Choroid plexus epithelial cell (primary cell): ENCODE data around the gene CCL11.

Experiments used
- DNase-seq: peaks from one replicate; pipeline ENCODE4 v3.0.0-alpha.2; 2010; ENCODE audit warnings: low read depth
- H3K4me3 ChIP-seq: 2 replicates; pipeline ENCODE4 v1.5.1; 2011; ENCODE audit warnings: low read depth, mild to moderate bottlenecking, control low read depth, low read length, moderate library complexity
- TF ChIP-seq, protein P1 (sequence below): conservative IDR thresholded peaks from 2 replicates; pipeline ENCODE4 v1.5.1; 2011; ENCODE audit warnings: low read depth, mild to moderate bottlenecking, control low read depth, inconsistent platforms, low read length, moderate library complexity

The CCL11 gene

DNA sequence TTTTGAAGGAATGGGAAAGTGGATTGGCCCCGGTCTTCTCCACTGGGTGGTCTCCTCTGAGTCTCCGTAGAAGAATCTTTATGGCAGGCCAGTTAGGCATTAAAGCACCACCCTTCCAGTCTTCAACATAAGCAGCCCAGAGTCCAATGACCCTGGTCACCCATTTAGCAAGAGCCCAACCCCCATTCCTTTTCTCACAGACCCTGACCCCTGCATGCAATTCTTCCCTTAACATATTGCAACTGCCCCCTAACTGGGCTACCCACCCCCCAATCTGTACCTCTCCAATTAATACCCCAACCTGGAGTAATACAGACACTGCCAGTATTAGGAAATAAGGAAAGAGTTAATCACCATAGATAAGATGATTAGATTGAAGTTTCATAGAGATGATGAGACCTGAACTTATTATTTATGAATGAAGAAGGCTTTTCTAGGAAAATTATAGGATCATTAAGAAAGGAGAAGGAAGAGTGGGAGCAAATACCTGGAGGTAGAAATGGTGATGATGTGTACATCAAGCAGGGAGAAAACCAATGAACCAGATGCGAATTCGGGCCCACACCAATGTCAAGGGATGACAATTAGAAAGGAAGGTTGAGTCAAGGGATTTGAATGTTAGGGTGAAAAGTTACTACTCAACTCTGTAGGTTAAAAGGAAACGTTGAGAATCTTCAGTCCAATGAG is 28.1 kb upstream of the CCL11 start:
- DNase-seq, result no peak
- no peak overlapping the region for H3K4me3 ChIP-seq
- TF ChIP-seq, protein P1, sequence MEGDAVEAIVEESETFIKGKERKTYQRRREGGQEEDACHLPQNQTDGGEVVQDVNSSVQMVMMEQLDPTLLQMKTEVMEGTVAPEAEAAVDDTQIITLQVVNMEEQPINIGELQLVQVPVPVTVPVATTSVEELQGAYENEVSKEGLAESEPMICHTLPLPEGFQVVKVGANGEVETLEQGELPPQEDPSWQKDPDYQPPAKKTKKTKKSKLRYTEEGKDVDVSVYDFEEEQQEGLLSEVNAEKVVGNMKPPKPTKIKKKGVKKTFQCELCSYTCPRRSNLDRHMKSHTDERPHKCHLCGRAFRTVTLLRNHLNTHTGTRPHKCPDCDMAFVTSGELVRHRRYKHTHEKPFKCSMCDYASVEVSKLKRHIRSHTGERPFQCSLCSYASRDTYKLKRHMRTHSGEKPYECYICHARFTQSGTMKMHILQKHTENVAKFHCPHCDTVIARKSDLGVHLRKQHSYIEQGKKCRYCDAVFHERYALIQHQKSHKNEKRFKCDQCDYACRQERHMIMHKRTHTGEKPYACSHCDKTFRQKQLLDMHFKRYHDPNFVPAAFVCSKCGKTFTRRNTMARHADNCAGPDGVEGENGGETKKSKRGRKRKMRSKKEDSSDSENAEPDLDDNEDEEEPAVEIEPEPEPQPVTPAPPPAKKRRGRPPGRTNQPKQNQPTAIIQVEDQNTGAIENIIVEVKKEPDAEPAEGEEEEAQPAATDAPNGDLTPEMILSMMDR, result no peak

- TF ChIP-seq, protein P1, result no peak
- H3K4me3 ChIP-seq, result no peak overlapping the region
- no peak for DNase-seq
Observed at GRCh38 chr17:34257986-34258326, 27.6 kb upstream of the CCL11 start.

- no peak overlapping the region for H3K4me3 ChIP-seq
- DNase-seq, result no peak
- TF ChIP-seq, protein P1, result no peak
Observed at GRCh38 chr17:34259146-34259545, 26.4 kb upstream of the CCL11 start.

- no peak for DNase-seq
- TF ChIP-seq, protein P1, result no peak
- no peak overlapping the region for H3K4me3 ChIP-seq
Observed at GRCh38 chr17:34260861-34261260, 24.7 kb upstream of the CCL11 start.

GRCh38 chr17:34261568-34262337 is 23.8 kb upstream of the CCL11 start:
- no peak for DNase-seq
- TF ChIP-seq, protein P1, result no peak
- no peak overlapping the region for H3K4me3 ChIP-seq

DNA sequence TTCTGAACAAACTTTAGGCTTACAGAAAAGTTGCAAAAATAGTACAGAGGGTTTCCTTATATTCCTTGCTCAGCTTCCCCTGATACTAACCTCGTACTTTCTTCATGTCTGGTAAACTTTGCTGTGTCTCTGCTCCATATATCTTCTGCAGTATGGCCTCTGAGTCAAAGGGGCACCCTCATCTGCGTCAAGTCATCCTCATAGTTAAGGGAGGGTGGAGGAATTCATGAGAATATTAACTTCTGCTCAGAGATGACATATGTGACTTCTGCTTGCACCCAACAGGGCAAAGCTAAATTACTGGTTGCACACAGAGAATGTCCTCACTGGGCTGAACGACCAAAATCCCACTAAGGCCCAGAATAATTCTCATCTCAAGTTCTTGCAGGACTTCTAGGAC is 19.8 kb upstream of the CCL11 start:
- no peak for DNase-seq
- TF ChIP-seq, protein P1, result no peak
- H3K4me3 ChIP-seq, result no peak overlapping the region

- H3K4me3 ChIP-seq, result no peak within 1 kb of the TSS
- TF ChIP-seq, protein P1, result no peak
- DNase-seq, result no peak
Observed at GRCh38 chr17:34269969-34270368, 15.6 kb upstream of the CCL11 start, which contains the start of gene CCL7. TSS of gene CCL7 (plus strand) at chr17:34270221. CDS start at chr17:34270291, 70 bp downstream.
